ENCODE results near the gene EMC9.

The EMC9 gene

GRCh38 chr14:24089890-24090289, 51.5 kb downstream of the EMC9 start:
- no peak for DNase-seq (ENCODE audit: low read depth, low spot score)
